GM23338 (cell line): ENCODE measurements around the gene GNAS. TPM values are rescaled to one million over a fixed set of nuclear protein-coding genes. Genes with fewer than 3 reads are reported as not detected.

ENCODE experiments used
- ATAC-seq: fragments of 200-7000 bp; cut with Tn5 transposase; 3 replicates; pipeline ENCODE4 v1.9.1; 2020
- DNase-seq: peaks from one replicate; pipeline ENCODE4 v3.0.0-alpha.2; 2015; ENCODE audit warnings: low spot score
- H2AFZ ChIP-seq: fragments of 200-600 bp; sonication (generic); 2 replicates; pipeline ENCODE4 v1.8.0; 2016; ENCODE audit warnings: antibody characterized with exemption, mild to moderate bottlenecking, moderate library complexity
- H3F3A ChIP-seq: fragments of 200-600 bp; sonication (generic); replicated peaks from 2 replicates; pipeline ENCODE4 v1.8.0; 2017; ENCODE audit warnings: antibody characterized with exemption, mixed run types, low read depth
- H3K27ac ChIP-seq: fragments of 200-600 bp; sonication (generic); 2 replicates; pipeline ENCODE4 v1.6.1; 2016; ENCODE audit warnings: low read depth
- H3K27me3 ChIP-seq: fragments of 200-600 bp; sonication (generic); 2 replicates; pipeline ENCODE4 v1.8.0; 2016; ENCODE audit warnings: mild to moderate bottlenecking, mixed run types, moderate library complexity; ENCODE audit not compliant: insufficient read depth
- H3K36me3 ChIP-seq: fragments of 200-600 bp; sonication (generic); 2 replicates; pipeline ENCODE4 v1.8.0; 2016; ENCODE audit warnings: mild to moderate bottlenecking; ENCODE audit not compliant: insufficient read depth
- H3K4me1 ChIP-seq: fragments of 200-600 bp; sonication (generic); 2 replicates; pipeline ENCODE4 v1.8.0; 2016; ENCODE audit warnings: mild to moderate bottlenecking, moderate library complexity; ENCODE audit not compliant: insufficient read depth
- H3K4me2 ChIP-seq: fragments of 200-600 bp; sonication (generic); 2 replicates; pipeline ENCODE4 v1.7.1; 2017; ENCODE audit warnings: mixed run types
- H3K4me3 ChIP-seq: fragments of 200-600 bp; sonication (generic); 2 replicates; pipeline ENCODE4 v1.6.1; 2016; ENCODE audit warnings: mixed run types
- H3K79me2 ChIP-seq: fragments of 200-600 bp; sonication (generic); replicated peaks from 2 replicates; pipeline ENCODE4 v1.8.0; 2017; ENCODE audit warnings: mild to moderate bottlenecking; ENCODE audit not compliant: insufficient read depth
- H3K9me2 ChIP-seq: fragments of 200-600 bp; sonication (generic); 2 replicates; pipeline ENCODE4 v1.8.0; 2017; ENCODE audit not compliant: insufficient read depth
- H4K20me1 ChIP-seq: fragments of 200-600 bp; sonication (generic); replicated peaks from 2 replicates; pipeline ENCODE4 v1.8.0; 2017; ENCODE audit warnings: mild to moderate bottlenecking; ENCODE audit not compliant: insufficient read depth
- H3K27ac Mint-ChIP-seq: 2 replicates; pipeline ENCODE4 v1.8.0; 2020; ENCODE audit warnings: inconsistent platforms, mild to moderate bottlenecking, moderate library complexity, mixed read lengths
- H3K27me3 Mint-ChIP-seq: 3 replicates; pipeline ENCODE4 v1.8.0; 2022; ENCODE audit warnings: low read depth, mild to moderate bottlenecking, moderate library complexity, mixed read lengths, inconsistent platforms; ENCODE audit not compliant: insufficient read depth, poor library complexity
- H3K36me3 Mint-ChIP-seq: 3 replicates; pipeline ENCODE4 v1.8.0; 2021; ENCODE audit warnings: low read depth, mild to moderate bottlenecking, inconsistent platforms, moderate library complexity, mixed read lengths
- H3K4me1 Mint-ChIP-seq: 3 replicates; pipeline ENCODE4 v1.8.0; 2020; ENCODE audit warnings: mild to moderate bottlenecking, inconsistent platforms, mixed read lengths
- H3K4me3 Mint-ChIP-seq: 3 replicates; pipeline ENCODE4 v1.8.0; 2021; ENCODE audit warnings: moderate library complexity, mild to moderate bottlenecking, inconsistent platforms, mixed read lengths
- H3K9me3 Mint-ChIP-seq: 3 replicates; pipeline ENCODE4 v1.8.0; 2020; ENCODE audit warnings: moderate library complexity, mild to moderate bottlenecking, inconsistent platforms, mixed read lengths
- CREB1 ChIP-seq: fragments of 250-450 bp; sonication (Bioruptor Pico); IDR thresholded peaks from 2 replicates; pipeline ENCODE4 v1.5.0; 2020; ENCODE audit warnings: low read depth, mild to moderate bottlenecking, moderate library complexity
- CTCF ChIP-seq, 2 experiments: fragments of 200-600 bp in 1 of 2; sonication (generic) in 1 of 2; conservative IDR thresholded peaks; 2 replicates each; pipeline versions ENCODE4 v1.5.1 to v1.6.1; 2016 to 2017; ENCODE audit warnings: antibody characterized with exemption in 2 of 2, low read depth in 2 of 2, mild to moderate bottlenecking in 2 of 2, moderate library complexity in 1 of 2
- ETS1 ChIP-seq: IDR thresholded peaks from 2 replicates; pipeline ENCODE4 v1.6.1; 2016; ENCODE audit warnings: antibody characterized with exemption
- EZH2 ChIP-seq: fragments of 200-600 bp; sonication (generic); IDR thresholded peaks from one replicate; pipeline ENCODE4 v1.8.0; 2017; ENCODE audit warnings: antibody characterized with exemption, mild to moderate bottlenecking, low read depth; ENCODE audit not compliant: unreplicated experiment
- EZH2phosphoT487 ChIP-seq: fragments of 200-600 bp; sonication (generic); IDR thresholded peaks from one replicate; pipeline ENCODE4 v1.8.1; 2018; ENCODE audit warnings: antibody characterized with exemption; ENCODE audit not compliant: unreplicated experiment
- JUNB ChIP-seq: IDR thresholded peaks from one replicate; pipeline ENCODE4 v1.6.1; 2016; ENCODE audit warnings: antibody characterized with exemption; ENCODE audit not compliant: unreplicated experiment
- NANOG ChIP-seq: IDR thresholded peaks from 2 replicates; pipeline ENCODE4 v1.6.1; 2016; ENCODE audit warnings: antibody characterized with exemption, borderline replicate concordance
- POLR2AphosphoS5 ChIP-seq: IDR thresholded peaks from 2 replicates; pipeline ENCODE4 v1.6.1; 2016; ENCODE audit warnings: antibody characterized with exemption, low read depth
- REST ChIP-seq: IDR thresholded peaks from one replicate; pipeline ENCODE4 v1.6.1; 2018; ENCODE audit warnings: antibody characterized with exemption; ENCODE audit not compliant: unreplicated experiment
- STAT1 ChIP-seq: IDR thresholded peaks from one replicate; pipeline ENCODE4 v1.6.1; 2016; ENCODE audit warnings: antibody characterized with exemption; ENCODE audit not compliant: unreplicated experiment
- ZNF114 ChIP-seq: fragments of 250-450 bp; sonication (Bioruptor Pico); IDR thresholded peaks from 2 replicates; pipeline ENCODE4 v1.5.0; 2020; ENCODE audit warnings: mild to moderate bottlenecking, moderate library complexity
- ZNF331 ChIP-seq: fragments of 250-450 bp; sonication (Bioruptor Pico); IDR thresholded peaks from 2 replicates; pipeline ENCODE4 v1.5.0; 2020; ENCODE audit warnings: low read depth, mild to moderate bottlenecking, moderate library complexity
- polyA plus RNA-seq: library from polyadenylated mRNA; unstranded; fragments of >200 nt; fragmentation: Nextera tagmentation; extraction: Ambion mirVana; gene quantifications from 2 replicates; pipeline ENCODE4 v1.2.1, GENCODE V29; 2016
- total RNA-seq: library from RNA; depleted of rRNA; stranded (reverse); fragments of >200 nt; shearing (Covaris generic); gene quantifications from 2 replicates; pipeline ENCODE4 v1.2.3, GENCODE V29; 2014

Gene GNAS
- total and polyA plus RNA-seq, 2 experiments from 2014 or later, result 917 to 1,042 TPM

GRCh38 chr20:58807801-58808200 is 44.7 kb upstream of the GNAS start:
- H3K9me2 ChIP-seq, result peaks cover 11% of the 10 kb centered on the region; the same call in 1 of the 2 replicates
- peaks cover 4% of the 10 kb centered on the region; the same call in 1 of the 3 replicates for H3K9me3 Mint-ChIP-seq
- no peaks in the 10 kb centered on the region for H3K36me3 Mint-ChIP-seq
- peaks cover 39% of the 10 kb centered on the region for H3K4me1 Mint-ChIP-seq
- no peaks in the 10 kb centered on the region for H3K36me3 ChIP-seq
- H3K27ac ChIP-seq, result no peak overlapping the region
- H3K27me3 Mint-ChIP-seq, result peaks cover 17% of the 10 kb centered on the region
- H3K4me2 ChIP-seq, result no peak overlapping the region
- no peaks in the 10 kb centered on the region for H3K79me2 ChIP-seq
- no peak overlapping the region for H3K4me3 ChIP-seq
- no peak overlapping the region for H2AFZ ChIP-seq
- DNase-seq (no peak), ATAC-seq (no peak)
- H4K20me1 ChIP-seq, result no peaks in the 10 kb centered on the region
- no peak overlapping the region; the same call in 2 of the 3 replicates for H3K4me3 Mint-ChIP-seq
- TF ChIP-seq ZNF331 (CRISPR knock-in tag) (no peak), NANOG (no peak), EZH2phosphoT487 (no peak), STAT1 (no peak), JUNB (no peak), ZNF114 (CRISPR knock-in tag) (no peak), POLR2AphosphoS5 (no peak), ETS1 (no peak), REST (no peak), CREB1 (CRISPR knock-in tag) (no peak), EZH2 (no peak)
- H3K4me1 ChIP-seq, result peaks cover 18% of the 10 kb centered on the region
- no peak overlapping the region for H3K27ac Mint-ChIP-seq
- no peaks in the 10 kb centered on the region for H3F3A ChIP-seq
- H3K27me3 ChIP-seq, result no peaks in the 10 kb centered on the region

GRCh38 chr20:58808271-58809046 is 44.1 kb upstream of the GNAS start:
- Histone ChIP-seq H3K27ac (no peak overlapping the region), H3K36me3 (no peaks in the 10 kb centered on the region), H3K4me3 (no peak overlapping the region), H3K27me3 (no peaks in the 10 kb centered on the region), H4K20me1 (no peaks in the 10 kb centered on the region), H3K4me1 (peaks cover 11% of the 10 kb centered on the region), H3K4me2 (no peak overlapping the region), H3K9me2 (peaks cover 10% of the 10 kb centered on the region; the same call in 1 of the 2 replicates), H3F3A (no peaks in the 10 kb centered on the region), H3K79me2 (no peaks in the 10 kb centered on the region), H2AFZ (no peak overlapping the region)
- no peaks in the 10 kb centered on the region for H3K36me3 Mint-ChIP-seq
- H3K4me1 Mint-ChIP-seq, result peaks cover 33% of the 10 kb centered on the region
- peaks cover 20% of the 10 kb centered on the region for H3K27me3 Mint-ChIP-seq
- no peak overlapping the region for H3K4me3 Mint-ChIP-seq
- ATAC-seq, result no peak
- H3K27ac Mint-ChIP-seq, result peak overlapping the region; percentile 9; the same call in 1 of the 2 replicates
- no peak for DNase-seq
- H3K9me3 Mint-ChIP-seq, result peaks cover 4% of the 10 kb centered on the region; the same call in 1 of the 3 replicates
- TF ChIP-seq ZNF331 (CRISPR knock-in tag), result no peak
- no peak for TF ChIP-seq ZNF114 (CRISPR knock-in tag)
- no peak for TF ChIP-seq STAT1
- no peak for TF ChIP-seq CTCF (conservative IDR thresholded peaks at IDR 0.05; ENCODE audit: low read depth in 2 of 2)
